ENCODE results near the gene RND1. TPM values are rescaled to one million over a fixed set of nuclear protein-coding genes. Genes with fewer than 3 reads are reported as not detected.

RND1 gene
- polyA plus RNA-seq, 1 of the 3 experiments (the other 2 are of a cell fraction), result 0.39 TPM

- H3F3A ChIP-seq (replicated peaks; ENCODE audit: insufficient read depth), result peaks cover 11% of the 10 kb centered on the region
- ChIA-PET CTCF (interaction anchor here (0.9 to 1.5 kb wide), 2 partner anchors 12 to 45 kb away, joined by 4 to 6 read pairs; no protein-coding TSS in a partner anchor), POLR2A (no interaction called here)
- H3K36me3 ChIP-seq (replicated peaks in 1 of 2; ENCODE audit: control insufficient read depth in 1 of 2, insufficient read depth in 2 of 2, low read length in 1 of 2), result no peaks in the 10 kb centered on the region
- no peak overlapping the region for H3K4me3 ChIP-seq (ENCODE audit: low read depth in 2 of 2, low read length in 1 of 2)
- H3K79me2 ChIP-seq (ENCODE audit: insufficient read depth), result no peaks in the 10 kb centered on the region
- peaks cover 0 to 6% of the 10 kb centered on the region in 2 experiments; a peak in 1 of 4 replicates for H3K4me1 ChIP-seq (ENCODE audit: control insufficient read depth in 1 of 2, insufficient read depth in 2 of 2, low read depth in 1 of 2, low read length in 1 of 2)
- no peaks in the 10 kb centered on the region for H3K9me2 ChIP-seq
- H3K9ac ChIP-seq, result no peak overlapping the region
- no peak overlapping the region for H2AFZ ChIP-seq (ENCODE audit: low read depth)
- TF ChIP-seq USF1 (IDR thresholded peaks at IDR 0.05; ENCODE audit: borderline replicate concordance, low read depth) (no peak), MXI1 (IDR thresholded peaks at IDR 0.05; ENCODE audit: low read depth, low read length) (no peak)
- H3K27ac ChIP-seq (ENCODE audit: low read depth in 2 of 2, low read length in 1 of 2), result no peak overlapping the region
- no peaks in the 10 kb centered on the region for H3K27me3 ChIP-seq (ENCODE audit: insufficient read depth)
- no peaks in the 10 kb centered on the region for H4K20me1 ChIP-seq (ENCODE audit: insufficient read depth)
- no peaks in the 10 kb centered on the region for H3K9me3 ChIP-seq
- 91% methylated on average over 3 of the region's 3 CpGs for WGBS (ENCODE audit: low lambda C conversion rate)
- DNase-seq, result no peak
- no peak overlapping the region for H3K4me2 ChIP-seq
These were observed 57.7 kb downstream of the RND1 start for GRCh38 chr12:48807981-48808380.

Small RNAs within 50 kb of the gene (small RNA-seq; reads per million reads assigned to genes)
- gene AC073610.1, result 0 reads per million in 7 experiments
- gene RF00019, result 0 reads per million in 7 experiments
- 0 reads per million in 7 experiments for gene RNU6-600P

Other genes with a start within 250 kb of the RND1 start
- 32.8 and 35.3 TPM in 2 replicates for gene KANSL2, start 183.6 kb downstream of the RND1 start, polyA plus RNA-seq (2012; rRNA removed)
- 7.2 and 10.9 TPM in 2 replicates for gene CCNT1, start 149.2 kb downstream of the RND1 start, polyA plus RNA-seq (2012; rRNA removed)
- 36.0 and 46.4 TPM in 2 replicates for gene ADCY6, start 76.8 kb downstream of the RND1 start, polyA plus RNA-seq (2012; rRNA removed)
- 25.6 and 34.6 TPM in 2 replicates for gene CACNB3, start 47.4 kb downstream of the RND1 start, polyA plus RNA-seq (2012; rRNA removed)
- gene DDX23, start 13.7 kb downstream of the RND1 start, polyA plus RNA-seq (2012; rRNA removed), result 50.4 and 52.5 TPM in 2 replicates
- gene FKBP11, start 59.6 kb upstream of the RND1 start, polyA plus RNA-seq (2012; rRNA removed), result 23.7 and 28.5 TPM in 2 replicates
- gene ARF3, start 91.6 kb upstream of the RND1 start, polyA plus RNA-seq (2012; rRNA removed), result 204 and 261 TPM in 2 replicates
- gene WNT10B, start 105.9 kb upstream of the RND1 start, polyA plus RNA-seq (2012; rRNA removed), result 0.11 and 0.18 TPM in 2 replicates
- gene WNT1, start 112.5 kb upstream of the RND1 start, polyA plus RNA-seq (2012; rRNA removed), result not detected in 2 replicates
- 0.20 and 0.24 TPM in 2 replicates for gene DDN, start 133.5 kb upstream of the RND1 start, polyA plus RNA-seq (2012; rRNA removed)
- gene PRKAG1, start 152.9 kb upstream of the RND1 start, polyA plus RNA-seq (2012; rRNA removed), result 75.1 and 113 TPM in 2 replicates
- 16.3 and 30.5 TPM in 2 replicates for gene KMT2D, start 194.9 kb upstream of the RND1 start, polyA plus RNA-seq (2012; rRNA removed)
- gene RHEBL1, start 204.1 kb upstream of the RND1 start, polyA plus RNA-seq (2012; rRNA removed), result 2.2 and 2.3 TPM in 2 replicates
- 0.08 and 0.13 TPM in 2 replicates for gene DHH, start 228.9 kb upstream of the RND1 start, polyA plus RNA-seq (2012; rRNA removed)
- gene LMBR1L, start 245.0 kb upstream of the RND1 start, polyA plus RNA-seq (2012; rRNA removed), result 43.0 and 61.4 TPM in 2 replicates

All from SK-N-SH (cell line).